HG03139 (cell line): ENCODE measurements around the gene CACHD1.
"Not testable (repeated sequence)": the region's sequence is repeated elsewhere in the genome, so short reads cannot be mapped to it uniquely, and the experiment has no call there.

Experiments used
- ATAC-seq: cut with Tn5 transposase; IDR thresholded peaks from one replicate; pipeline ENCODE4 v1.9.1; 2021; ENCODE audit not compliant: unreplicated experiment

CACHD1 gene

GRCh38 chr1:64686828-64687724 lies 217.1 kb downstream of the CACHD1 start:
- ATAC-seq = no peak

GRCh38 chr1:64687725-64688327 lies 217.9 kb downstream of the CACHD1 start:
- no peak for ATAC-seq

DNA sequence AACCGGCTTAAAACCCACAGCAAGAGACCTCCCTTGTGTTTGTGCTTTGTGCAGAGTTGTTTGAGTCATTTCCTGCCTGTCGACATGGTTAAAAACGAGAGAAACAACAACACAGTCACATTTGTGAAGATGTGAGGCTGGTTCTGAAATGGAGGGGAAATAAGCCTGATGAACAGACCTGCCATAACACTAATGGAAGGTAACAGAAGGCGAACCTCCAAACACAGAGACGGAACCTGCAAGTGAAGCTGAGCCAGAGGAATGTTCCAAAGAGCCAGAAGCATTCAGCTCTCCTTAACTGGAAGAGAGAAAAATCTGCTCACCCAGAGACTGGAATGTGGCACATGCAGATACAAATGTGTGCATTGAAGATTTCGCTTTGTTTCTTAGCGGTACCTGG lies 221.7 kb downstream of the CACHD1 start:
- ATAC-seq = no peak

- no peak for ATAC-seq
Measured at GRCh38 chr1:64692911-64693310, 223.0 kb downstream of the CACHD1 start.

DNA sequence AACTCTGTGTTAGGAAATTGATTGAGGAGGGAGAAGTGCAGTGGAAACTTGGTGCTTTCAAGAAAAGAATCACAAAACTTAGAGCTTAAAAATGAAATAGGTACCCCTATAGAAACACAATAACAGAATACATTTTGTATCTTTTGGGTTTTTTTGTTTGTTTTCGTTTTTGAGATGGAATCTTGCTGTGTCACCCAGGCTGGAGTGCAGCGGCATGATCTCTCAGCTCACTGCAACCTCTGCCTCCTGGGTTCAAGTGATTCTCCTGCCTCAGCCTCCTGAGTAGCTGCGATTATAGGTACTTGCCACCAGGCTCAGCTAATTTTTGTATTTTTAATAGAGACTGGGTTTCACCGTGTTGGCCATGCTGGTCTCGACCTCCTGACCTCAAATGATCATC lies 223.5 kb downstream of the CACHD1 start:
- no peak for ATAC-seq

DNA sequence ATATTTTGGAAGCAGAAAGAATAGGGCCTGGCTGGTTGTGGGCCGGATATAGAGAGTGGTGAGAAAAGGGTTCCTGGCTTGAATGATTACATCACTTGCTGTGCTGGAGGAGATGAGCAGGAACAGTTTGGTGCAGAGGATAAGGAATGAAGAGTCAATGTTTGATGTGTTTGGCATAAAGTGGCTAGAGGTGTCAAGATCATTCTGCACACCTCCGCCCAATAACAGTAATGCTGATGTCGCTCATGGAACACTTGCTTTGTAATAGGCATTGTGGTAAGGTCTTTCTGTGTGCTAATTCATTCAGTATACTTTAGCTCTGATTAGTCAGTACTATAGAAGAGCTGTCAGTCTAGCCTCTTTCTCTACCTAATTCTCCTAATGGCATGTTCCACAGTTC lies 226.9 kb downstream of the CACHD1 start:
- no peak for ATAC-seq

- no peak for ATAC-seq
Measured at GRCh38 chr1:64699327-64699726, 229.4 kb downstream of the CACHD1 start.

- no peak for ATAC-seq
Measured at GRCh38 chr1:64701071-64701470, 231.1 kb downstream of the CACHD1 start.

DNA sequence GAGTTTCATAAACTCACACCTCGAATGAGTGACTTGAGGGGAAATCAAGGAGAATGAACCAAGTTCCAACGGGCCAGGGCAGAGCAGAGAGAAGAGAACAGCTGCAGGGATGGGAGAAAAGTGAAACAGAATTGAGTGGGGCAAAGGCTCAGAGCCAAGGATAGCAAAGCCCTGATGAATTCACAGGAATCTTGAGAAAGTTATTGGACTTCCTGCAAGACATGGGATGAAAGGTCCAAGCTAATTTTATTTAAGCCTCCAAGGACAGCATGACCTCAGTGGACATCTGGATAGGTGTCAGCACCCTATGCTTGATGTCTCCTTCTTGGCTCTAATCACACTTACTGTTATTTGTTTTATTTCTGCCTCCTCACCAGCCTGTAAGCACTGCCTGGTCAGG lies 232.0 kb downstream of the CACHD1 start:
- no peak for ATAC-seq

DNA sequence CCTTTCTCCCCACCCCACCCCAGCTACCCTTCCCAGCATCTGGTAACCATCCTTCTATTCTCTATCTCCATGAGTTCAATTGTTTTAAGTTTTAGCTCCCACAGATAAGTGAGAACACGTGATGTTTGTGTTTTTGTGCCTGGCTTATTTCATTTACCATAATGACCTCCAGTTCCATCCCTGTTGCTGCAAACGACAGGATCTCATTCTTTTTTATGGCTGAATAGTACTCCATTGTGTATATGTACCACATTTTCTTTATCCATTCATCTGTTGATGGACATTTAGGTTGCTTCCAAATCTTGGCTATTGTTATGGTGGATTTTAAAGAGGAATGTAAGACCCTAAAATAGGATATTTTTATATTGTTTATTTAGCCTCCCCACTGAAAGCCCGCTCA lies 232.7 kb downstream of the CACHD1 start:
- ATAC-seq = not testable (repeated sequence)

DNA sequence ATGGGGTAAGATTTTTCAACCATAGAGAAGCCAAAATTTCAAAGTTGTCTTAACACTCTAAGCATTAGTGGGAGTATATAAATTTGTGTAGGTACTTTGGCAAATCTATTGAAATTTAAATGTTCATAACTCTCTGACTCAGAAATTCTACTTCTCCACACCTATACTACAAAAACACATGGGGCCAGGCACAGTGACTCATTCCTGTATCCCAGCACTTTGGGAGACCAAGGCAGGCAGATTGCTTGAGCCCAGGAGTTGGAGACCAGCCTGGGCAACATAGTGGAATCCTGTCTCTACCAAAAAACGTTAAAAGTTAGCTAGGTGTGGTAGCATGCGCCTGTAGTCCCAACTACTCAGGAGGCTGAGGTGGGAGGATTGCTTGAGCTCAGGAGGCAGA lies 233.7 kb downstream of the CACHD1 start:
- no peak for ATAC-seq

GRCh38 chr1:64705591-64705990 lies 235.7 kb downstream of the CACHD1 start:
- no peak for ATAC-seq

DNA sequence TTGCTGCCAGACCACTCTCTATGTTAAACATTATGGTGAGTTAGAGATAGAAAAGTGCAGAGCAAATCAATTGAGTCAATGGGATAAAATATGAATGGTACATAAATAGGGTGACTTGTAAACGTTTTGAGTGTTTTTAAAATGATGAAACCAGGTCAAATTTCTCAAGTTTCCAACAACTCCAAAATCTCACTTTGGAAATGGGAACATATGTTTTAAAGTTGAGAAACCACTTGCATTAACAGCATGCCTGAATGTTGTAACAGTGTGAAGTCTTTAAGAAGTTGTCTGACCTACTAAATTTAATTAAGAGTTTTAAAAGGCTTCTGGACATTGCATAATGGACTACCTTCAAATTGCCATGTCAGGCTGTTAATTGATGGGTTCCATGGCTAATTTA lies 241.3 kb downstream of the CACHD1 start:
- ATAC-seq = no peak

DNA sequence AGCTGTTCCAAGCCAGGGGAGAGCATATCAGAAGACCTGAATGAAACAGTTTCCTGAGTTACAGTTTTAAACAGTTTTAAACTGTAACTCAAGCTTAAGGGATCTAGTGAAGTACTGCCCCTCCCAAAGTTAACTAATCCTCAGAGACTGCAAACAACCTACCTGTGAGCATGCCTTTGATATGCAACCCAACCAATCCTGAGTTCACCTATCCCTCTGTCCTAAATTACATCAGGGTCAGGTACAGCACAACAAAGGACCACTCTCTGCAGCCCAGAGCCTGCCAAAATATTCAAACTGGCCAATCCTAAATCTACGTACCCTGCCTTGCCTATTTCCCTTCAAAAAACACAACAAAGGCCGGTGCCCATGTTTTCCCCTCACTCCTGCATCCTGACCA lies 242.1 kb downstream of the CACHD1 start:
- no peak for ATAC-seq

- no peak for ATAC-seq
Measured at GRCh38 chr1:64715186-64715585, 245.3 kb downstream of the CACHD1 start.

GRCh38 chr1:64721135-64721534 lies 251.2 kb downstream of the CACHD1 start:
- ATAC-seq = no peak

- no peak for ATAC-seq
Measured at GRCh38 chr1:64721576-64722145, 251.7 kb downstream of the CACHD1 start.

DNA sequence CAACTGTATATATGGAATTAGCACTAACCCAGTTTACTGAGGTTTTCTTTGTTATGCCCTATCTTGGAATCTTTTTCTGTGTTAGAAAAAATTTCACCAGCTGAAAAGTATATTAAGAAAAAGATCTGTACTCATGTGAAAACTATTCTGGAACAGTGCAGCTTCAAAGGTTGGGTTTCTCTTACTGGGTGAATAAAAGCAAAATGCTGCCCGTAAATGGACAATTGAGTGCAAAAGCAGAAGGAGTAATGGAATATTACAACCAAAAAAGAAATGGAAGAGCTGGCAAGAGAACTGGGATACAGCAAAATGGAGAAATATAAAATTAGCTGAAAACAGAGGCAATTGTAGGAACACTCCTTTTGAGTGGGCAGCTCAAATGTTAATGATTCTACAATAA lies 257.9 kb downstream of the CACHD1 start:
- ATAC-seq = no peak

- no peak for ATAC-seq
Measured at GRCh38 chr1:64733581-64734286, 263.8 kb downstream of the CACHD1 start.

GRCh38 chr1:64734287-64734652 lies 264.3 kb downstream of the CACHD1 start:
- ATAC-seq = no peak

- ATAC-seq = not testable (repeated sequence)
Measured at GRCh38 chr1:64740687-64741086, 270.8 kb downstream of the CACHD1 start.
